GM21526 (cell line): ENCODE results near the gene FHIT.

Experiments
- ATAC-seq: cut with Tn5 transposase; IDR thresholded peaks from one replicate; pipeline ENCODE4 v1.9.1; 2021; ENCODE audit warnings: moderate library complexity; ENCODE audit not compliant: unreplicated experiment, low FRiP score

The FHIT gene

DNA sequence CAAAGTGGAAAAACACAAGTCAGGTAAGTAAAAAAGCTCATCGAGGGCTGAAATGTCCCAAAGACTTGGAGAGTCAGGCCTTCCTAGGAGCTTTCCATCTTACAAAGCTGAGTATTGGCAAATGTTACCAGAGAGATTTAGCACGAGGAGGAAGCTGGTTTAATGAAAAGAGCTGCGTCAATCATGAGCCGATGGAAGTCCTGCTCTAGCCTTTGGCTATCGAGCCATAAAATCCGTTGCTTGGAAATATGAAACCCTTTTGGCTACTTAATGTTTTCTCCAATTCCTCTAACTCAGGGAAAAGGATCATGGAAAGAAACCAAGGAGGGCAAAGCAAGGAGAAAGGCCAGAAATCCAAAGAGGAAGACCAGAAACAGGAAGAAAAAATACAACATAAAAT, 1074.6 kb downstream of the FHIT start:
- no peak for ATAC-seq

DNA sequence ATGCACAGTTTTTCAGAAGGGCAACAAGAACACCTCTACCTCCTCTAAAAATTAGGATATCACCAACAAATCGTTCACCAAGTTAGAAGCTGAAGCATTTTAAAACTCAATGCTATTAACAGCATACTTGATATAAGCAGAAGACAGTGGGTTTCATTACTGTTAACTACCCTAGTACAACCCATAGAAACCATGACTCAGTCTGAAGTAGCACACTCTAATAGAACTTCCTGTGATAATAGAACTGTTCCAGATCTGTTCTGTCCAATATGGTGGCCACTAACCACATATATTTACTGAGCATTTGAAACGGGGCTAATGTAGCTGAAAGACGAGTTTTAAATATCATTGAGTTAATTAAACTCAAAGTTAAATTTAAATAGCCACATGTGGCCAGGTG, 1075.6 kb downstream of the FHIT start:
- ATAC-seq = no peak

DNA sequence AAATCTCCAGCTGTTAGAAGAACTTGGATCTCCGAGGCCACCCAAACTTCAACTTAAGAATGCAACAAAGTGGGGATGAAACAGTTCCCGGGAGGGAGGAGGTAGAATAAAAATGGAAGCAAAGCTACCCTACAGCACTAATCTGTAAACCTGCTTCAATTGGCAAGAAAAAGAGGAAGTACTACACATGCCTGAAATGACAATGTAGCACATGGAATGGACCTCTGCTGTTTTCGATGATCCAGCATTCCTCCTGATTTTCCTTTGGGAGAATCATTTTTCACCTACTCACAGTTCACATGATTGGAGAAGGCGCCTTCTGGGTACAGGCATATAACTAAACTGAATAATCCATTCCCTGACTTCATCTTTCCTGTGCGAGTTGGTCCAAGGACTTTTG, 1081.5 kb downstream of the FHIT start:
- ATAC-seq = no peak

DNA sequence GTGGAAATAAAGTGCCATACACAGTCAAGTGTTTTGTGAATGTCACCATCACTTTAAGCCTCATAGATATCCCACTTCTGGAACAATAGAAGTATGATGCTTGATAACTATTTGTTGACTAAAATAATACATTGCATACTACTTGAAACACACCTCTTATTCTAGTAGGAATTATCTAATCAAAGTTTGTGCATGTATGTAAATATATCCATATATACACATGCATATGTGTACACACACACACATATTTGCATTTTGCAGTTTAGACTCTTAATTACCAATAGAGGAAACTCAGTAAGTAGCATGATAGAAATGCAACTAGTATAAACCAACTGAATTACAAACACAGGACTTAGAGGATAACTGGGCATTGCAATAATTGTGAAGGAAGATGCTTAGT, 1084.1 kb downstream of the FHIT start:
- no peak for ATAC-seq

DNA sequence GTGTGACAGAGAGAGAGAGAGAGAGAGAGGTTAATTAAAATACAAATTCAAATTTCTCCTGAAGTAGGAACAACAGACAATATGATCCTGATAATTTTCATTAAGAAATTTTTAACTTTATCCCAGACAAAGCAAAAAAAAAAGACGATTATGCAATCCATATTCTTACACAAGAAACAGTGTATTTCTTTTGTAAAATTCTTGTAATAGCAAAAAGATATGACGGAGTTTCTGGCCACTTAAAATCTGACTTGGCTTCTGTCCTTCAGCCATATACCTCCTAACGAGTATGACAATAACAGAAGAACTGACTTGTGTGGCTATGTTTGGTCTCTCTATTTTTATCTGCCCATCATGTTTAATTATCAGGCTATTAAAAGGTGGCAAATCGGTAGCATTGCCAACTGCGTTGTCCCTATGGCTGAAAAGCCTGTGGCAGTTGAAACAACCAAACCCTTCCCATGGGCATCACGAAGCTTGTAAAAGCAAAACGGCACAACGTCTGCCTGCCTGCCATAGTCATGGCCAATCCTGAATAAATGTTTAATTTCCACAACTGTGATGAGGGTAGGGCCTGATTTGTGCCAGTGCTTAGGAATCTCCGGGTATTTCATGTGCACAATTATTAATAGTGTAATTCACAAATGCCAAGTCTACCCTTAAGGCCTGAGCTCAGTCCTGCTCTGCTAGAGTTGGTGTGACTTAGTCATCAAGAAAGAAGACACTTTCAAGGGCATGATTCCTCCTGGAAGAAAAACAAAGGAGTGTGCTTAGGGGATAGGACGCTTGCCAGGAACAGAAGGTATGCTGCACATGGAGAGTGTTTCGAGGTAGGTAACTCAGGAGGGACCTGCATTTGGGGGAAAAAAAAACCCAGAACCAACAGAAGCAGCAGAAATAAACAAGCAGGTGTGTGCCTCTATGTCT, 1090.2 kb downstream of the FHIT start:
- no peak for ATAC-seq

DNA sequence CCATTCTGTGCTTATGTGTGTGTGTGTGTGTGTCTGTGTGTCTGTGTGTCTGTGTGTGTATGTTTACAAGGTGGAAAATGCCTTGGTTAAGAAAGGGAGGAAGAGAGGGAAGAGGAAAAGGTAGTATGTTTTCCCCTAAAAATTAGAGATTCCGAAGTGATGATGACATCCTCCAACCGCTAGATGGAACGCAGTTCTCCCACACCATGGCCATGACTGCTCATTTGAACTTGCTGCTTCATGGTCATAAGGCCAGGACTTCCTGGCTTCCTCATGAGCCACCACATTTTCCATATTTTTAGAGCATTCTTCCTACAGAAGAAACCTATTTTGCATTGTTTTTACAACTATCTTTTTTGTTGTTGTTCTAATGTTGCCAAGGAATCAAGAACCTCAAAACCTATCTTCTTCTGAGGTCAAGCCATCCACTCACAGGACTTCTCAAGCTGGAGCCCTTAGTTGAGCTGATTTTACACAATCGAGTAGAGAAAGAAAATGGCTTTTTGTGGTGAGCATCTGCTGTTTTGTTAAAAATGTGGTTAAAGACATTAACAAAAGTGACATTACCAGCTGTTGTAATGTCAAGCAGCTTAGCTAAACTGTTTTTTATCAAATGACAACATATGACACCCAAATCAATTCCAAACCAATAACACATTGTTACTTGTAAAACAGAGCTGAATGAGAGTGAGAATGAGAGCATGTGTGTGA, 1091.0 kb downstream of the FHIT start:
- ATAC-seq = no peak

DNA sequence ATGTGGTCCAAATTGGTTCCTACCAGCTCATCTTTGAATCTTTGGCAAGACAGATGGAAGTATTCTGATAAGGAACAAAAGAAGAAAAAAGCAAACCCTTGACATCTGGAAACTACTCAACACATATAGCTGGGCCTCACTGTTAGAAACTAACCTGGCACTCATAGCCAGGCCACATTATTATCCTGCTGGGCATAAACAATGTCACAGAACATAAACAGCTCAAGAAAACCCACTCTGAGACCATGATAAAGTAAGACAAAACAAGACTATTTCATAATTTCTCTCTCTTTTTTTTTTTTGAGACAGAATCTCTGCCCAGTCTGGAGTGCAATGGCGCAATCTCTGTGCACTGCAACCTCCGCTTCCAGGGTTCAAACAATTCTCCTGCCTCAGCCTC, 1093.2 kb downstream of the FHIT start:
- ATAC-seq = no peak

DNA sequence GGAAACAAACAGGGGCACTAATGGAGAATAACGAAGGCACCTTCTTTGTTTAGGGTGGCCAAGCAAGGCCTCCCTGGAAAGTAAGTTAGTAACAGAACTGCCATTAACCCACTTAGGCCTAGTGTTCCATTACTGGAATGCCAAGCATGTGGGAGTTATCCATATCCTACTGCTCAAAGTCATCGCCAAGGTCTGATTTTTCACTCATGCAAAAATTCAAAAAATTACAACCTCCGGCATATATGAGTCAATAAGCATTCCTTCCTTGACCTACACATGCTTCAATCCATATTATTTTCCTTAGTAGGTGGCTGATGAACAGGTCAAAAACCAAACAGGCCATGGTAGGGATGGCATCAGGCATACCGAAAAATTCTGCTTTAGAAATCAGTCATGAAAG, 1097.2 kb downstream of the FHIT start:
- ATAC-seq = no peak

DNA sequence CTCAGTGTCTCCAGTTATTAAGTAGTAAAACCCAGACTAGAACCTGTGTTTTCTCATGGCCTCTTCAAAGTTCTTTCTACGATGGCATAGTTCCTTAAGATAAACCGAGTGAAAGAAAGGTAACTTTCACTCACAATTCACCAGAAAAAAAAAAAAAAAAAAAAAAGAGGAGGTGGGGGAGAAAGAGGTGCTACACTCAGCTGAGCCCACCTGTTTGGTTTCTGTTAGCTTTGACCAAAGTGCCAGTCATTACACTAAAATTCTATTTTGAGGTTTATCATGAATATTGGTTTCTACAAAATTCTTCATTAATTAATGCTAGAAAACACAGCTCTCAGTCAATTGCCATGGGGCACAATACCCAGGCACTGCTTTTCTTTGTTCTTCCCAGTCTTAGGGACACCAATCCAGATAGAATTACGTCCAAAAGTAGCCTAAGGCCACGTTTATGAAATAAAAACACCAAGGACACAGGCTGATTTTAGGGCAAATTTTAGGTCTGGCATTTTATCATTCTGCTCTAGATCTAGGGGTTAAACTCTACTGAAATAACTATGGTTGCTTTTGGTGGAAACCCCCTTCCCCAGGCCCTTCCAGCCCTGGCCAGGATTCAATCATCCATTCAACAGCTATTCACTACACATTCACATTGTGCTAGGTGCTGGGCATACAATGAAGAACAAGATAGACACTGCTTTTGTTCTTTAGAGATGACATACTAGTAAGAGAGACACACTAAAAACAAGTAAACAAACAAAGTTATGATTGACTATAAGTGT, 1097.8 kb downstream of the FHIT start:
- no peak for ATAC-seq

DNA sequence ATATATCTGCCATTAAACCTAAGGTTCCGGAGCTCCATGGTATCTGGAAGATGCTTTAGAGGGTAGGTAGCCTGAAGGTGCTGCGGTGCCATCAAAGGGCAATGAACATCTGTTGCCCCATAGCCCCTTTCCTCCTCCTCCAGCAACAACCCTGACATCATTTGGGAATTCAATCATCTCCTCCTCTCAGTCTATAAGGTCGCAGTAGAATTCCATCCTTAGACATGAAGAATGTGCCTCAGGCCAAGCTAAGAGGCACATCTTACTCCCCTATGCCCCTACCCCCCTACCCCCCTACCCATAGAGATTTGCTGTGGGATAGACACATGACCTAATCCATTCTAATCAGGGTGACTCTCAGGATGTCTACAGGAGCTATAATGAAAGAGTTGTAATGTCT, 1101.8 kb downstream of the FHIT start:
- ATAC-seq = no peak

DNA sequence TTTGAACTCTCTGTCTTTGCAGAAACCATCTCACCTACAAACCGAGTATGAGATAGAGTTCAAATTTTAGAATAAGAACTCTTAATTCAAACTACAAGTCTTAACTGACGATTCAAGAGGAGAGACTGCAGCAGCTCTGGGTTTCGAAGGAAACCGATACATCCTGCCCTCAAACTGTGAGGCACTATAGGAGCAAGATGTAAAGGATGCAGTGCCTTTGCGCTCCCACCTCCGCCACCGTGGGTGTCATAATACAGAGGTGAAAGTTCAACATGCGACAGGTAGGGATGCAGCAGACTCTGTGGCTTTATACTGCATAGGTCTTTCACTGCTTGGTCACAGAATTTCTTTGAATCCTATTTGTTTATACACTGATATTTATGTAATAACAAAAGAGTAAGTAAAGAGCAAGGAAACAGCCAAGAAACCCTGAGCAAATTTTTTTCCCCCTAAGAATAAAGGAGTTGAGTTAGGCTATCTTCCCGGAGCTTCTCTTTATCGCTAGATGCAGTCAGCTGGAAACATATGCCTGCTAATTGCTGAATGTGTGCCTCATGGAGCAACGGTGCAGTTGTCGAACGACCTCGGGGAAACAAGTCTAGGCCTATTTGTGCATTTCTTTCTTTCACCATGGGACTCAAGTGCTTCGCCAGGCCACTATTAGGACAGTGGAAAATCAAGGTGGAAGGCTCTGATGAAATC, 1103.9 kb downstream of the FHIT start:
- ATAC-seq = no peak

DNA sequence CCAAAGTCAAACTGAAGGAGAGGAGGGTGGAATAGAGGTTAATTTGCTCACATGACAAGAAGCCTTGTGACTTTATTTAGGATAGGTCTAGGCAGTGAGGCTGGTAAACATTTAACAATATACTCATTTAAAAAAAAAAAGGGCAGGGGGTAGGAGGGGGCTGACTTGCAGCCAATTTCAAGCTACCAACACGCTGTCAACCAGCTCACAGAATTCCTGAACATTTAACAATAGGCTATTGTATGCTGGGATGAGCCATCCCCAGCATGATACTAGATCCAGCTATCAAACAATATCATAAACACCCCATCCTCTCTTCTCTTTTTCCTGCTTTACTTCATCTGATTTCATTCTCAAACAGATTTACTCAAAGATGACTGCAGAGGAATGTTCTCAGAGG, 1105.1 kb downstream of the FHIT start:
- ATAC-seq = no peak

DNA sequence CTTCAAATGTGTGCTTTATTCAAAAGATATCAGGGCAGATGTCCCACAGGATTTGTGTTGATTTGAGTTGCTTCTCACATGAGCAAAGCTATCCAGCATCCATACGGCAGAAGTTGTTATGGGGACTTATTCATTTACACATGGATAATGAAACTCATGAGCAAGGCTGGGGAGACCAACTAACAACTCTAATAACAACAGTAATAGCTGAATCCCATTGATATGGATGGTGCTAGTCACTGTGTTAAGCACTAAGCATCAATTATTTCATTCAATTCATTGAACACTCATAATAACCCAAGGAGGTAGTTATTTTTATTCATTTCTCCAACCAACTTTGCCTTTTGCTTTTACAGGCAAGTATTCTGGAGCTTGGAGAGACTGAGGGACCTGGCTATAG, 1107.2 kb downstream of the FHIT start:
- no peak for ATAC-seq

DNA sequence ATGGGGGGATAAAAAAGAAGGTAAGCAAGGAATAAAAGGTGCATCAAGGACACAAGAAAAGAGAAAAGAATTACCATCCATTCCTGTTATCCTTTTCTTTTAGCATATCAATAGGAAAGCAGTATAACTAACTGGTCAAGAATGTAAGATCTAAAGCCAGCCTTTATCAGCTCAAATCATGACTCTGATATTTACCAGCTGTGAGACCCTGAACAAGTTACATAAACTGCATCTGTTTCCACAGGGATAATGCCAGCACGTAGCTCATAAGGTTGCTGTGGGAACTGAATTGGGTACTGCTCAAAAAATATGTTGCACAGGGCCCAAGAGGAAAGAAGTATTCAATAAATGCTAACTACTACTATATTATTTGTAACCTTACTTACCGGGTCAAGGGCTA, 1109.2 kb downstream of the FHIT start:
- no peak for ATAC-seq

DNA sequence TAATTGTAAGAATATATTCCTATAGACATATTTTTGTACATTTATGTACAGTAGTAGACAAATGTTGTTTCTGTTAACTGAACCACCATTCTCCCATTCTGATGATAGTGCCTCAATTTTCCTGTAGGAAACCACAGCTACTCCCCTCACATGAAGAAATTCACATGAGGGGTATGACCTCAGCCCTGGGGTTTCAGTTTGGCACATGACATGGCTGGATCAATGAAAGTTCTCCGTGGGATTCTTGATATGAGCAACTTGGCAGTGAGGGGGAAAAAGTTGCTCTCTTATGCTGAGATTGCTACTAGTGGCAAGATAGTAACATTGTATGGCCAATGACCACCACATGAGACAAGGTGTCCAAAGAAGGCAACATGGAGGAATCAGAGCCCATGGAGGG, 1111.1 kb downstream of the FHIT start:
- ATAC-seq = no peak

DNA sequence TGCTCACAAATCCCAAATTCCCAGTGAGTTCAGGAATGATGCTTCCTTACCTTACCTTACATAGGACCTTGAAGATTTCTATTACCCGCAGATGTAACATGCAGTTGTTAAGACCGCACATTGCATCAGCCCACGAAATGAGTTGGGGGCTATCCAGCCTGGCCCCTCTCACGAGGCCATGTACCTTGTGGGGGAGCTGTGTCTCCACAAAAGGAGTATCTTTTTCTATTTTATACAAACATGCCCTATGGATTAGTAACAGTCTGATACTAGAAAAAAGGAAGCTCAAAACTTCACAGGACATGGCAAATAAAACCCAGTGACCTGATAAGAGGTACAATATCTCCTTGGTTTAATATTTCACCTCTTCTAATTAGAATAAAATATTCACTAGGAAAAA, 1114.7 kb downstream of the FHIT start:
- no peak for ATAC-seq

DNA sequence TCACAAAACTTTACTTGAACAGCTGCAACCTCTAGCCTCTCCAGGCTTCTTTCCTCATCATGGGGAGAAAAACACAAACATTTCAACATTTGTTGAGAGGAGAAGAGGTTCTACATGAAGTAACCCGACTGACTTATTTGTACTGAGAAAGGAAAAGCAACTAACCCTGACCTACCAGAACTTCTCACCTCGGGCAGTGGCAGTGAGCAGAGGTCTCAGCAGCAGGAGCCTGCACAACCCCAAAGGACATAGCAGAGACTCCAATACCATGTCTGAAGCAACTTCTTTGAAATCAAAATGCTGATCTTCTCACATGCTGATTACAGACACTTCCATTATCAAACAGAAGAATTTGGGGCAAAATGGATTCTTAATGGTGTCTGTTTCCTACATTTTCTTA, 1115.8 kb downstream of the FHIT start:
- ATAC-seq = no peak

DNA sequence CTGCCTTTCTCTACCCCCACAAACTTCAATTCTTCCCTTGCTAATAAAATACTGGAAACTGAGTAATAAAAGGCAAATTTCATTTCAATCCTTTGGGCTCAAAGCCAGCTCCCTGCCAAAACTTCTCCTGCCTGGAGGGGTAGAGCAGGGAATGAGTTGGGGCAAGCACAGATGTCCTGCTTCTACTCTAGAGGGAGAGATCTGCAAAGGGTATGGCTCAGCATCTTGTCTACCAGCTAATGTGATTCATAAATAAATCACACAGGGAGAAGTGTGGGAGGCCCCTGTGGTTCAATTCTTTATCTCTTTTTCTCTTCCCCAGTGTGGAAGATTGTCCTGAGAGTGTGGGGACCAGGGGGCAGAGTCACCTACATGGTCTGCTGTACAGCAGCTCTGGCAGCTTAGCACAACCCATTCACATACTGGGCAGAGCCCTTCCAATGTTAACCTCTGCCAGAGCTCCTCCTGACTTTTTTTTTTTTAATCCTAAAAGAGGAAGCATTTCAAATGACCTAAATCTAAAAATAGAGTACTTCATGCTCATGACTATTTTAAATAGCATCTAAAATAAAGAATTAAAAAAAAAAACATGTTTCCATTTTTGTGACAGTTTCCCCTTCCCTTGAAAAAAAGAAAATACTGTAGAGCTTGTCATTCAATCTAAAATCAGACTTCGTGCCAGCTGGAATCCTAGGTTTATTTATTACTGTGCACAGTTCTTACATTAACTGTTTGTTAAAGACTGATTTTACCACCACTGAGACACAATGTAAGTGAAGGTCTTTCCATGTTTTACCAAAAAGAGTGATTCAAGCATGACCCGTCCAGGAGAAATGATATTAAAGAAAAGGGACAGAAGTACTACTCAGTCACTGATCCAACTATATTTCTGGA, 1117.7 kb downstream of the FHIT start:
- no peak for ATAC-seq

DNA sequence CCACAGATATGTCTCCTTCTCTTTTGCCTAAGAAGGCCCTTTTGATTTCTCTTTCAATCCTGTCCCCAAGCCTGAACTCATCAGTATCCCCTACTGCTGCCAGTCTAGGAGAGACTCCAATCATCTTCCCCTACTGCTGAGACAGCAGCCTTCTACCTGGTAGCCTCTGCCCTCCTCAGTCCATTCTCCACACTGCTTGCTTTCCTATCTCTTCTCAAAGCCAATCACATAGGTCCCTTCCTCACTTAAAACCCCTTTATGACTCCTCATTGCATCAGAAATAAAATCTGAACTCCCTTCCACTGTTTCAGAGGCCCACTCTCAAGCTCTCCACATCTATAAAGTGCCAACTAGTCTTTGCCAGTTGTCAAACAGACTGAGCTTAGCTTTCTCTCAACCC, 1119.6 kb downstream of the FHIT start:
- ATAC-seq = no peak
